ENCODE measurements around the gene P3H1.
"Not testable (repeated sequence)": the region's sequence is repeated elsewhere in the genome, so short reads cannot be mapped to it uniquely, and the experiment has no call there.

The P3H1 gene

DNA sequence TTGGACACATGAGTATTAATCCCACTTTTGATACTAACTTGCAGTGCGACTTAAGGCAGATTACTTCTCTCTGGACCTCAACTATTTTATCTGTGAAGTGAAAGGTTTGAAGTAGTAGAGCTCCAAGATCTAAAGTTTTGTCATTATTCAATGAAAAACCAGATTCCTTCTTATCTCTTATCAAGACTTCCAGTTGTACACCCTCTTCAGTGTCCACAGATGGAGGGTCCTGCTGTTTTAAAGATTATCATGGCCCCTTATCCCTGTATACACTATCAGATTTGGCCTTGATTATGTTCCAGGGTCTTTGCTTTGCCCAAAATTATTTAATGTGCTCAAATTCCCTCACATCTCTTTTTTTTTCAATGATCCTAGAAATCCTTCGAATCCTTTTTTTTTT lies 1.3 kb upstream of the P3H1 start:
- no peak for DNase-seq

DNA sequence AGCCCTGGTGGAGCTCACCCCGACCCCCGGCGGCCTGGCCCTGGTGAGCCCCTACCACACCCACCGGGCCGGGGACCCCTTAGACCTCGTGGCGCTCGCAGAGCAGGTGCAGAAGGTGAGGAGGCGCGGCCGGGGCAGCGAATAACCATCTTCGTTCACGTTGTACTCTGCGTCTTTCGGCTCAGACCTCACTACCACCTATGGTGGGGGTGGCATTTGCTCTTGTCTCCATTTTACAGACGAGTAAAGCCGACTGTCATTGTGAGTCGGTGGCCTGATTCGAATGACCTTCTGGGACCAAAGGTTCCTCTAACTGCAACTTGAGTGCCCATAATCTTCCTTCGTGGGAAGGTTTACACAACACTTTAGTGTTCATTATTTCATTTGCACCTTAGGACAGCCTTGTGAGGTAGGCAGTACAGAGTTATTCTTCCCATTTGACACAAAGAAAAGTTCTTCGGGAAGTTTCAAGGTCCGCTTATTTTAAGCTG lies 727 bp upstream of the P3H1 start:
- no peak for DNase-seq

DNA sequence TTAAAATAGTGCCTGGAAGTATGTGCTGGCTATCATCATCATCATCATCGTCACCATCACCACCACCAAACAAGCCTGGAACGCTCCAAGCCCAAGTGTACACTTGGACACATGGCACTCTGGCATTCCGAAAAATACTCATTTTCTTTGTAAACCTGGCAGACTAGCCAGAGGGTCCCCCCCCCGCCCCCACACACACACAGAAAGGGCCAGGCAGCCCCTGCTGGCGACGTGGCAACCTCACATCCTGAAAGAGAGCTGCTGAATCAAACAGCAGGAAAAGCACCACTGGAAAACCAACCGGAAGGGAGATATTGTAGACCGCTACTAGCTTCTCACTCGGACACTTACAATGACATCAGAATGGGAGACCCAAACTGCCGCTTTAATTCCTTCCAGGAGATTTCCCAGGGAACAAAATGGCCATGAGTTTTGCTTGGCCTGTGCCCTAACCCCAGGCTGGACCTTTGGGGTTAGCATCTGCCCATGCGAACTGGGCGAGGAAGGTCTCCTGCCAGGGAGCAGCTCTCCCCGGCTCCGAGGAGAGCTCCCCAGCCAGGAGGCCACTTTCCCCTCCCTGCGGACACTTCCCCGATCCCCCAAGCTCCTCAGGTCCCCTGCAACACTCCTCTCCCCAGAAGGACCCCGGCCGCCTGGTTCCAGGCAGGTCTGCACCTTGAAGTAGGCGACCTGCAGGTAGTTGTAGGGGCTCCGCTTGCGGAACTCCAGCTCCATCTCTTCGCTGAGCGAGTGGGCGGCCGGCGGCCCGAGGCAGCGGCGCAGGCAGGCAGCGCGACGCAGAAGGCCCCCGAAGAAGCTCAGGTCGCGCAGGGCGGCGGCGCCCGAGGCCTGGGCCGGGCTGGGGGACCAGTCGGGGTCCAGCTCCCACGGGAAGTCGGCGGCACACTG lies 742 bp downstream of the P3H1 start:
- no peak for DNase-seq

DNA sequence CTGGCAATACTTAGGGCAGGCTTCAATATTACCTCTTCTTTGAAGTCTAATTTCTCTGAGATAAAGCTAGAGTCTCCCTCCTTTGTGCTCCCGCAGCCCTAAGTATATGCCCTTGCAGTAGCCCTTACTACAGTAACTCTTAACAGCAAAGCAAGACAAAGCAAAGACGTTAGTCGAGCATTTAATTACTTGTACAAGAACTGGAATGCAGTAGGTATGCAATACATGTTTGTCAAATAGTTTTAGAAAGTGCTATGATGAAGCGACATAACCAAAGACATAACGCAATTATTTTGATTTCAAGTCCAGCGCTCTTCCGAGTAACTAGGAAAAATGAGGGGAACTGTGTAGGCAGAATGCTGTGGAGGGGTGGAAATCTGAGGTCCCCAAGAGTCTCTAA lies 1.6 kb downstream of the P3H1 start:
- no peak for DNase-seq

DNA sequence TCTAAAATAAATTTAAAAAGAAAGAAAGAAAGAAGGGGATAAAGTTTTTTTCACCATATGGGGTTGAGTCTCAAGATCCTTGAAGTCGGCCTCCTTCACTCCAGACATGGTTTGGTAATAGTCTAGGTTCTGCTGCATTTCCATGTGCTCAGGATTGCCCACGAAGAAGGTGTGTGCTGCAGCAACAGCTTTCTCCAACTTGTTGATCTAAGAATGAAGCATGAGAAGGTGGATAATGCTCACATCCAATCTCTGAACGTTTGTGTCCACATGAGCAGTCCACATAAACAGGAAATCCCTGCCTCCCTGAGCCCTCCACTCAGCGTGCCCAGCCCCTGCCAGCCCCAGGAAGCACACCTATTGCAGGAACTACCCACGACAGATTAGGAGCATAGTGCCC lies 4.6 kb downstream of the P3H1 start:
- DNase-seq: no peak

DNA sequence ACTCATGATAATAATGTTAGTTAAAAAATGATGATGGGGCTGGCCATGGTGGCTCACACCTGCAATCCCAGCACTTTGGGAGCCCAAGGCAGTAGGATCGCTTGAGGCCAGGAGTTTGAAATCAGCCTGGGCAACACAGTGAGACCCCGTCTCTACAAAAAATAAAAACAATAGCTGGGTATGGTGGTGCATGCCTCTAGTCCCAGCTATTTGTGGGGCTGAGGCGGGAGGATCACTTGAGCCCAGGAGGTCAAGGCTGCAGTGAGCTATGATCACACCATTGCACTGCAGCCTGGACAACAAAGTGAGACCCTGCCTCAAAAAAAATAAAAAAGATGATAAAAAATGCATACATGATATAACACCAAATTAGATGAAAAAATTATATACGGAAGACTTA lies 5.3 kb downstream of the P3H1 start:
- DNase-seq: no peak

DNA sequence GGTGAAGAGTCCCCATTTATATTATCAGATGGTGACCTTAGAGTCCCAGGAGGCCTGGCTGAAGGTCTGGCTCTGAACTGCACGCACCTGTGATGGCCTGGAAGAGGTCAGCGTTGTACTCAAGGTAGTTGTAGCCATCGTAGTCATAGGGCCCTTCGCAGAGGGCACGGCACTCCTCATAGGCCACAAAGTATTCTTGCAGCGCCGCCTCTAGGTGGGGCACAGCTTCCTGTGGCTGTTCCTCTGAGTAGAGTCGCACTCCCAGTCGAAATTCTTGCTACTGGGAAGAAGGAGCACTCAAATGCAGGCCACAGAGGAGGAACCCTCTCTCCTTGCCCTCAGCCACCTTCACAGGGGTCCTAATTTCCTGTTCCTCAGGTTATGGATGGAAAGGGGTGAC lies 7.7 kb downstream of the P3H1 start:
- DNase-seq: no peak

DNA sequence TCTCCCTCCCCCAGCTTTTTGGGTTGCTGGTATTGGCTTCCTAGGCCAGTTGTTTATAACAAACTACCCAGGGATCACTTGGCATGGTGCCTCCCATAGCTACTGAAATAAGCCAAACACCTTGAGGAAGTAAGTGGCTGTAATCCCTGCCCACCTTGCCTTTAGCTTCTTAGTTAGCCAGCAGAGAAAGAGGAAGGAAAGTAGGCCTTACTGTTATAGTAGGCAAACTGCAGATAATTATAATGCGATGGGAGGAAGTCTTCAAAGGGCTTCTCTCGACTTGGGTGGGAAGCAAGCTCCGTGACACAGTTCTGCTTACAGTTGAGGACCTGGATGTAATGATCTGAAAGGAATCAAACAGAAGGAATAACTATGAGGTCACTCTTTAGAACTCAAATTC lies 8.2 kb downstream of the P3H1 start:
- no peak for DNase-seq

DNA sequence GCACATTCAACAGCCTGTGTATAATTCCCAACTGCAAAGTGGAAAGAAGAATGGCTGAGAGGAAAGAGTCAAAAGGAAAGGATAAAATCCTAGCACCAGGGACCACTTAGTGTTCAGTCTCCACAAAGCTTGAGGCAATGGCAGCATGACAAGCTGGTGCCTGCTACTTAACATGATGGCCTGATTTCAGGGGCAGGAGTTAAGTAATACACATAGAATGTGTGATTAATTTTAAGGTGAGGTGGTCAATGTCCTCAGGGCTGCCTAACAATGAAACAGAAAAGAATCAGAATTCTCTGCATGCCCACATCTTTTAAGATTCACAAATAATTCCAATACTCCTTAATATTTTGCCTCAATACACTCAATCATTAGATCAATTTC lies 8.9 kb downstream of the P3H1 start:
- DNase-seq: no peak

DNA sequence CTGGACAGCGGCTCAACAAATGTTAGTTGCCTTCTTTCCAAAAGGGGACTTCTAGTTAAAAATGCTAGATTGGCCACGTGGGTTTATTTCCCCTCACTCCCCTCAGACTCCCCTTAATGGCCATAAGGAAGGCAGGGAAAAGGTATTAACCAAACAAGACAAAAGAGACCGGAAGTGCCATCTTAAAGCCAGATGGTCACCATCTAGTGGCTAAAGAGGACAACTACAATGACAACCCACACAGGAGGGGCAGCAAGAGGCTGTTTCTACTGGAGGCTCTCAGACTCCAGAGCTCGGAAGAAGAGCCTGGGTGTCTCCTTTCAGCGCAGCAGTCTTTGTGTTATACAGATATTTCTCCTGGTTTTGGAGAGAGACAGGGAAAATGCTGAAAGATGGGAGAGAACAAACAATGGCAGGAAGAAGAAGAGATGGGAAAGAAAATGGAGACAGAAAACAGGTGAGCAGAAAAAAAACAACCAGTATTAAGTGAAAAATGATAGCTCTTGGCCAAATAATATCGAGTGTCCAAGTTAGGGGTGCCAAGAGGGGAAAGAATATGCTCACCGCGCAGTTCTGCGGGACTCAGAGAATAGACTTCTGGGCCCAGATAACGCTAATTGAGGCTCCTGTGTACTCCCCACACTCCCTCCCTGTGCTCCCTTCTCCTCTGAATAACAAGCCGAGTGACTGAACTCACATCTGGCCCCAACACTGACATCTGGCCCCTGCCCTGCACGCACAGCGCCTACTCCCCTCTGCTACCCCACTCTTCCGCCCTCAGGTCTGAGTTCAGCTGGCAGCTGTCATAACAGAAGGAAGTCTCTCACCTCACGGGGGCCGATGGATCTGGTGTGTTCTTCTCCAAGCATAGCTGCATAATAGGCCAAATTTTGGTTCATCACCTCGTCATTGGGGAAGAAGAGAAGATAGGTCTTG lies 9.6 kb downstream of the P3H1 start:
- no peak for DNase-seq

DNA sequence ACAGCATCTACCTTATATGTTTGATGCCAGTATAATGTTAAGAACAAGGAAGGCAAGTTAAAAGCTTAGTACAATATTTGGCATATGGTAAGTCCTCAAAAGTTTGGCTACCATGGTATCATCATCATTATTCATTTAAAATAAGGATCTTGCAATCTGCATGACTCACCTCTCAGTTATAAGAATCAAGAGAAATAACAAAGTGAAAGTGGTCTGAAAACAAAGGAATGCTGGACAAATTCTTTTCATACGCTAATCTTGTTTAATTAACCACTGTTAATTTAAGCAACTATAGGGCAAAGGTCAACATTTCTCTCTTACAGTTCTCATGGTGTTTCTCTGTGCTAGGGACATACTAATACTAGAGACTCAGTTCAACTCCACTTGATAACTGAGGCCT lies 13.8 kb downstream of the P3H1 start:
- DNase-seq: no peak

DNA sequence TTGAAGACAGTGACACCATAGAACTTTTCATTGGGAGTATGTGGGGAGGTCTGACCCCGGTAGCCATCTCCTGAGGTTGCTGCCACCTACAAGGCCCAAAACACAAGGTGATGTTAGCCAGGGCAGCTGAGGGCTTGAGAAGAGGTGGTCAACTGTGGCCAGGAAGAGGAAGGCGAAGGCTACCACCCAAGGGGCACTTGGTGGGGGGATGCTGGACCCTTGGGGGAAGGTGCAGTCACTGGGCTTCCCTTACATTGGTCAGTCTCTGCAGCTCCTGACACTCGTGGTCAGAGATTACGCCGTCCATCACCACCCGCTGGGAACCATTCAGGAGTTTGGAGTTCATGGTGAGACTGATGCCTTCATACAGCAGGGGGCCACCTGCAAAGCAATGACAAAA lies 14.5 kb downstream of the P3H1 start:
- DNase-seq: no peak

DNA sequence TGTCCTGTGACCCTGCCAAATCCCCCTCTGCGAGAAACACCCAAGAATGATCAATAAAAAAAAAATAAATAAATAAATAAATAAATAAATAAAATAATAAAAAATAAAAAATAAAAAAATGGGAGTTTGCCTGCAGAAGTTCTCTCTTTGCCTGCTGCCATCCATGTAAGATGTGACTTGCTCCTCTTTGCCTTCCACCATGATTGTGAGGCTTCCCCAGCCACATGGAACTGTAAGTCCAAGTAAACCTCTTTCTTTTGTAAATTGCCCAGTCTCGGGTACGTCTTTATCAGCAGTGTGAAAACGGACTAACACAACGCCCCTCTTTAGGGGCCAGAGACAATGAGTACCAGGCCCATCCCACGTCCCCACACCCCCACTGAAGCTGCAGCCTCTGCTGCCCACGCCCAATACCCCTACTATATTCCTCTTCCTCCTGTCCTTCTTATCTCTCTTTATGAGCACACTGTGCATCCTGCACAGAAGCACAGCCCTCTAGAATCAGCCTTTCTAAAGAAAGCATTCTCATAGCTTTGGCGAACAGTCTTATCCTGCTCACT lies 15.2 kb downstream of the P3H1 start:
- DNase-seq: not testable (repeated sequence)

DNA sequence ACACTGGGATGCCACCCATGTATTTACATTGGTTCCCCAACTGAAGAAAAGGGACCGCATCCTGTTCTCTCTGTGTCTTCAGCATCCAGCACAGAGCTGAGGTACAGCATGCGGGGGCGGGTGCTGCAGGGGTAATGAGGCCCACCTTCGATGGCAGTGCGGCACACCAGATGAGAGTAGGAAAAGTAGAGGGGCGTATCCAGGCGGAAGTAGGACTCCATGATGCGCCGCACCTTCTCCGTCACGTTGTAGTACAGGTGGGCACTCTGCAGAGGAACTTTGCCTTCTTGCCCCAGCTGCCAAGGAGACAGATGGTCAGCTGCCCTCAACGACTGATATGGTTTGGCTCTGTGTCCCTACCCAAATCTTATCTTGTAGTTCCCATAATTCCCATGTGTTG lies 16.8 kb downstream of the P3H1 start:
- no peak for DNase-seq

DNA sequence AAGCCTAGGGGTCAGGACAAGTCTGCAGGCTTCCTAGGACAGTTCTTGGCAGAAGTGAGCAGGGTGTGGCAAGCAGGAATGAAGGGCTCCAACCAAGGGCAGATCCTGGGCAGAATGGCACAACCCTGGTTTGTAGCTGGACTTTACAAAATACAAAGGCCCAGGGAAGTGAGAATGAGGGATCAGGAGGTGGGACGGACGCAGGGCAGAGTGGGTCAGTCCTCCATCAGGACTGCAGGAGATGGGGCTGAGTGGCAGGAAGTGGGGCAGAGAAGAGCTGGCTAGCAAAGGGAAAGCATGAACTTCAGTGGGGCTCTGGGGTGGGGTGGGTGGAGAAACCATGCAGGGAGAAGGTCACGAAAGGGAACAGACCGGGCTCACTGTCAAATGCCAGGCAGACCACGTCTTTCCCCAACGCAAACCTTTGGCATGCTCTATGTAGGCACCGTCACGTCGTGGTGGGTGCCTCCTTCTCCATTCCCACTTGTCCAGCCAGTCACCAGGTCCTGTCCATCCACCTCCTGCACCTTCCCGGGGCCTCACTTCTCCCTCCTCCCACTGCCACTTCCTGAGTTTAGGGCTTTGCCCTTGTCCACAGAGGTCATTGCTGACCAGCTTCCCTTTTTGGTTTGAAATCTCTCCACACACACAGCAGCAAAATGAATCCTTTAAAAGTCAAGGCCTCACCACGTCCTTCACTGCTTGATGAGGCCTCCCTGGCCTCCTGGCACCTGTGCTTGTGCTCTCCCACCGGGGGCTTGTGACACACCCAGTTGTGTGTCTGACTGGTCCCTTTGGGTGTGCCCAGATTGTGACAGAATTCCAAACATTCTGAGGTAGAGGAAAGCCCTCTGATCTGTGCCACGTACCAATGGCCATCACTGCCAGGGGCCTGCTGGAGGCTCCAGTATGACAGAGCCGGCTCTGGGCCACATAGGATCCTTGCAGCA lies 18.1 kb downstream of the P3H1 start:
- no peak for DNase-seq

DNA sequence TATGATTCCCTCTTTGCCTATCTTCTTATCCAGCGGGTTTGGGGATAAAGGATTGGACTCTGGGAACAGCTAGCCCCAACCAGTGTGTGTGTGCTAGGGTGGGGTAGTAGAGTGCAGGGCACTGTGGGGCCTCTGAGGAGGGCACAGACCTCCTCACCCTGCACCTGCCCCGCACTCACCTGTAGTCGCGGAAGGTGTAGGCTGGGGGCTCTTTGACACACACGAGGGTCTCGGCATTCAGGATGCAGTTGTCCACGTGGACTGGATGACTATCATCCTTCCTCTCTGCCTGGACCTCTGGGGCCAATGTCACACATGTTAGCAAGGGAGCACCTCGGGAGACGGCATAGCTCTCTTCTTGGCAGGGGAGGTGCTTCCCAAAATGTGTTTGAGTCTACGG lies 18.8 kb downstream of the P3H1 start:
- DNase-seq: no peak

DNA sequence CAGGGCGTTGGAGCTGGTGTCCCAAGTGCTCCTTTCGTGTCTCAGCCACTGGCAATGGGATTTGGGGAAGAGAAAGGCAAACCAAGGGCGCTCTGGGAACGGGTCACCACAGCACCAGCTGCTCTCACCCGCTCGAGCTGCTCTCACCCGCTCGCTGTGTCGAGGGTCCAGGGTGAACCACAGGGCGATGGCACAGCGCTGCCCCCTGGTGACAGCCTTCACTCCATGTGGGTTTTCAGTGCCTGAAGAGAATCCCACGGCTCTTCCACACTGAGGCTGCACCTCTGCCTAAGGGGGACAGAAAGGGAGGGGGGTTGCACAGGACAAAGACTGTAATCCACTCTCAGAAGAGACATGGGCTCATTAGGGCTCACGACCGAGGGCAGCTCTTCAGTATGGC lies 19.7 kb downstream of the P3H1 start:
- peak; percentile 72 for DNase-seq

DNA sequence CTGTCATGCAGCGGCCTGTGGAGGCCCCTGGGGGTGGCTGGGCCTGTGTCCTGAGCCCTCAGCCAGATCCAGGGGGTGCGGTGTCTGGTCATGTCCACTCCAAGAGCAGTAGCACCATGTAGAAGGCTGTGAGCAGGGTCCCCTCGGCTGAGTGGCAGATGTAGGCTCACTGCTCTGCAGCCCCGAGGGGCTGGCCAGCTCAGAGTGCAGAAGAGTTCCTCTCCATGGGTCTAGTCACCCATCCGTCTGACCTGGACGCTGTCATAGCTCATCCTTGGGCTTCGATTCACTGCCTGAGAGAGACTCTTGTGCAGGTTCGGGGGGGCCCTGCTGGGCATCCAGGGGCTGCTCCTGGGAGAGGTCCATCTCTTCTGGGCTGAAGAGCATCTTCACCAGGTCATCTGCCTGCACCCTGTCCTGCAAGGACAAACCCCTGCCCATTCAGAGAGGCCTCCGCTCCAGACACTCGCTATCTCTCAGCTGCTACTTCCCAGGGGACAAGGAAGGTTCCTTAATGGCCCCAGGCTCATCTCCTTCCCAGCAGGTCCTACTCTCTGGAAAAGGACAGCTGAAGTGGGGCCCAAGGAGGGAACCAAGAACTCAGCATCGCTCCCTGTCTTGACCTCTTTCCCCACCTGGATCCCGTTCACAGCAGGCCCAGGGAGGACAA lies 20.3 kb downstream of the P3H1 start:
- peak; percentile 39 for DNase-seq

DNA sequence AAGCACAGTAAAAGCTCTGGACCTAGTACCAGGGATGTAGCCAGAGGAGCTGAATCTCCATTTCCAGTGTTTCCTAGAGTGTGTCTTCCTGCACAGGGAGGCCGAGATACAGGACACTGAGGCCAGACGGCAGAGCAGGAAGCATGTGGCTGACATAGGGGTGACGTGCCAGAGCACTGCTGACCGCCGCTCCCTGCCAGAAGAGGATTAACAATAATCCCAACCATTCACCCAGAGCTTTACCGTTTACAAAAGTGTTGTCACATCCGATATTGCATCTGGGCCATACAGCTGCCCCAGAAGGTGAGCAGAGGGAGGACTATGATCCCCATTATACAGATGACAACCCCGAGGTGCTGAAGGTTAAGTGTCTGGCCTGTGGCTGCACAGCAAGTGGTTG lies 21.0 kb downstream of the P3H1 start:
- no peak for DNase-seq

DNA sequence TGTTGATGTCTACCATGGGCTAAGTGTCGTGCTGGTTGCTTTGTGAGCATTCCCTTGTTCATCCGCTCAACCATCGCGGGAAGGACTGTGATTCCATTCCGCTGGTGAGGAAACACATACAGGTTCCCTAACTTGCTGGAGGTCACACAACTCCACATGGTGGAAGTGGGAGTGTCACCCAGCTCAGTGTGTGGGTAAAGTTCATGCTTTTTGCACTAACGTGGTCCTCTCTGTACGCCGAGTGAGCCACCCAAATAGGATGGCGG lies 22.7 kb downstream of the P3H1 start:
- DNase-seq: no peak

DNA sequence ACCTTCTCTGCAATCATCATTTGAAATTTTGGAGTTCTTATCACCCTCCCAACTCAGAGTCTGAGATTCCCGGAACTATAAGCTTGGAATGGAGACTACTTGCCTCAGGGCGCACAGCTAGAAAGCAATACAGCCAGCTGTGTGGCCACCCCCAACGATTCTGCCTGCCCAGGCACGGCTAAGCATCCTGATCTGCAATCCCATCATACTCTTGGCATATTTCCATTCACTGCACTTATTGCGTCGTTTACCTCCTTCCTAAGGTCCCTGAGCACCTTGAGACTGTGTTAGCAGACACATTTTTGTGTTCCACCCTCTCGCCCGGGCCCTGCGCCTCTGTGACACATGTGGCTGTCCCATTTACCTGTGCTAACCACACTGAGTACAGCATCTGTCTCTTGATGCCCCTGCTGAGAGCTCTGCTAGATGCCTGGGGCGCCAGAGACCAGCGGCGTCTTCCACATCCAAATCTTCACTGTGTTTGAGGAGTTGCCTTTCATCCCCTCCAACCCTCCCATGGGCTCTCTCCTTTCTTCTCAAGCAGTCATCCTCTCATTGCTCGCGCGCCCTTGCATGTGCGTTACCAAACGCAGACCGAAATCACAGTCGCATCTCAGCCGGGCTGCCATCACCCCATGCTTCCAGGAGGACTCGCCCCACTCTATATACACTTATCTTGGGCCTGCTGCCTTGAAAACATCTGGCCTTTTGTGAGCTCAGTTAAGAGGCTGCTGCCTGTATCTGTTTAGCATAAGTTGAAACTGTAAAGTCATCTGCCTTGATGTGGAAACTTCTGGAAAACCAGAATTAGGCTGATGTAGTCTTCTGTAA lies 23.3 kb downstream of the P3H1 start:
- DNase-seq: no peak
